Measurements from ENCODE around the gene NEMP1. TPM values are rescaled to one million over a fixed set of nuclear protein-coding genes. Genes with fewer than 3 reads are reported as not detected.

The NEMP1 gene
- total and polyA plus RNA-seq, 2 donors, result 9.5 to 19.5 TPM

DNA sequence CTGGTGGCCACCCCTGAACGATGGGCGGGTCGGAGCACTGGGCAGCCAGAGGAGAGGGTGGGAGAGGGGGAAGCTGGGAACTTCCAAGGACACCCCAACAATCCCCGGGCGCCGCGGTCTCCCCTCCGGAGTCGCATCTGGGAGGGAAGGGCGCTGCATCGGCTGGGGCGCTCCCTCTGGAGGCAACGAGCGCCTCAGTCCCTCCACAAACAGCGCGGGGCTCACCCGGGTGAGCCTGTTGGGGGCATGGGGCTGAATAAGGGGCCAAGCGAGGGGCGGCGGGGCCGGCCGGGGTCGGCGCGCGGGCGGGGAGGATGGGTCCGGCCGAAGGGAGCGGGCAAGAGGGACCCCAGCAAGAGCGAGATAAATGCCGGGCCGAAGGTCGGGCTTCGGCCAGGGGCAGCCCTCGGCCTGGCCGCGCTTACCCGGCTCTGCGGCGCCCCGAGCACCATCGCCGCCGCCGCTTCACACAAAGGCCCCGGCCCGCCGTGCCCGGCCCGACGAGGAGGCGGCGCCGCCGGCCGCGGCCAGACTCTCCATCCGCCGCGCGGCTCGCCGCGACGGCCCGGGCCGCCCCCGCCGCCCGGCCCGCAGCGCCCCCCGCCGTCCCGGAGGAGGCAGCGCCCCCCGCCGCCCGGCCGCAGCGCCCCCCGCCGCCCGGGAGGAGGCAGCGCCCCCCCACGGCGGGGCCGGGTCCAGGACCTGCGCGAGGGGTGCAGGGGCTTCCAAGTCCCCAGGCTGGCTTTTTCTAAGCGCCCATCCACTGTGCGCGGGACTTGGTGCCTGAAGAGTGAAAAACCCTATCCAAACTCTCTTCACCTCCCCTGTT, 72.4 kb downstream of the NEMP1 start, which contains the start of gene ZBTB39:
Gene ZBTB39 (minus strand): TSS at position 567 of the 829 bp plus-strand sequence. CDS start 1,629 bp downstream, outside the sequence.
- Histone ChIP-seq H3K27ac (ENCODE audit: low read depth in 1 of 2, low read length in 1 of 2) (peak within 1 kb of the TSS in 1 of 2 donors; percentile 36), H3K4me3 (ENCODE audit: low read length in 2 of 2) (peak within 1 kb of the TSS; percentile 61 to 76), H3K27me3 (ENCODE audit: control insufficient read depth in 2 of 2, insufficient read depth in 1 of 2, low read length in 1 of 2) (no peaks in the 10 kb centered on the region), H3K36me3 (ENCODE audit: control insufficient read depth in 2 of 2, insufficient read depth in 2 of 2, low read length in 1 of 2) (peaks cover 27 to 36% of the 10 kb centered on the region in 2 donors), H3K4me1 (ENCODE audit: control insufficient read depth in 2 of 2, insufficient read depth in 2 of 2, low read length in 2 of 2) (peaks cover 8 to 30% of the 10 kb centered on the region in 2 donors), H3K9me3 (ENCODE audit: control insufficient read depth in 2 of 2, insufficient read depth in 1 of 2, low read length in 1 of 2) (no peaks in the 10 kb centered on the region)
- WGBS, result under 1% methylated on average over 94 of the region's 94 CpGs
- peak in 3 of 9 donors; percentile 57 to 74 (median 61) for DNase-seq (ENCODE audit: low read depth in 6 of 9, low spot score in 9 of 9)

Other genes with a start within 250 kb of the NEMP1 start
- 0.33 TPM for gene SDR9C7, start 144.4 kb downstream of the NEMP1 start, total RNA-seq
- gene SDR9C7, start 144.4 kb downstream of the NEMP1 start, polyA plus RNA-seq, result 2.3 TPM
- gene RDH16, start 121.2 kb downstream of the NEMP1 start, total RNA-seq, result 0.28 TPM
- 1.8 TPM for gene RDH16, start 121.2 kb downstream of the NEMP1 start, polyA plus RNA-seq
- 5.1 TPM for gene ZBTB39, start 72.2 kb downstream of the NEMP1 start, total RNA-seq
- 3.0 TPM for gene ZBTB39, start 72.2 kb downstream of the NEMP1 start, polyA plus RNA-seq
- 0.76 TPM for gene TAC3, start 62.3 kb downstream of the NEMP1 start, total RNA-seq
- 4.3 TPM for gene TAC3, start 62.3 kb downstream of the NEMP1 start, polyA plus RNA-seq
- gene MYO1A, start 28.7 kb downstream of the NEMP1 start, total RNA-seq, result 1.1 TPM
- 0.52 TPM for gene MYO1A, start 28.7 kb downstream of the NEMP1 start, polyA plus RNA-seq
- gene NAB2, start 10.3 kb upstream of the NEMP1 start, total RNA-seq, result 33.7 TPM
- 32.7 TPM for gene NAB2, start 10.3 kb upstream of the NEMP1 start, polyA plus RNA-seq
- gene STAT6, start 32.6 kb upstream of the NEMP1 start, total RNA-seq, result 70.2 TPM
- gene STAT6, start 32.6 kb upstream of the NEMP1 start, polyA plus RNA-seq, result 236 TPM
- 4.5 TPM for gene LRP1, start 49.7 kb upstream of the NEMP1 start, total RNA-seq
- 22.6 TPM for gene LRP1, start 49.7 kb upstream of the NEMP1 start, polyA plus RNA-seq
- gene LRP1-AS, start 68.8 kb upstream of the NEMP1 start, total RNA-seq, result not detected
- gene LRP1-AS, start 68.8 kb upstream of the NEMP1 start, polyA plus RNA-seq, result not detected
- gene NXPH4, start 138.0 kb upstream of the NEMP1 start, total RNA-seq, result 0.14 TPM
- 0.16 TPM for gene NXPH4, start 138.0 kb upstream of the NEMP1 start, polyA plus RNA-seq
- gene SHMT2, start 150.9 kb upstream of the NEMP1 start, total RNA-seq, result 63.1 TPM
- 37.0 TPM for gene SHMT2, start 150.9 kb upstream of the NEMP1 start, polyA plus RNA-seq
- gene STAC3, start 172.4 kb upstream of the NEMP1 start, total RNA-seq, result 2.1 TPM
- 12.3 TPM for gene STAC3, start 172.4 kb upstream of the NEMP1 start, polyA plus RNA-seq

Data from thymus (tissue), 11 donors.